ENCODE measurements around the gene PIK3C2A. TPM values are rescaled to one million over a fixed set of nuclear protein-coding genes. Genes with fewer than 3 reads are reported as not detected.

PIK3C2A gene, protein sequence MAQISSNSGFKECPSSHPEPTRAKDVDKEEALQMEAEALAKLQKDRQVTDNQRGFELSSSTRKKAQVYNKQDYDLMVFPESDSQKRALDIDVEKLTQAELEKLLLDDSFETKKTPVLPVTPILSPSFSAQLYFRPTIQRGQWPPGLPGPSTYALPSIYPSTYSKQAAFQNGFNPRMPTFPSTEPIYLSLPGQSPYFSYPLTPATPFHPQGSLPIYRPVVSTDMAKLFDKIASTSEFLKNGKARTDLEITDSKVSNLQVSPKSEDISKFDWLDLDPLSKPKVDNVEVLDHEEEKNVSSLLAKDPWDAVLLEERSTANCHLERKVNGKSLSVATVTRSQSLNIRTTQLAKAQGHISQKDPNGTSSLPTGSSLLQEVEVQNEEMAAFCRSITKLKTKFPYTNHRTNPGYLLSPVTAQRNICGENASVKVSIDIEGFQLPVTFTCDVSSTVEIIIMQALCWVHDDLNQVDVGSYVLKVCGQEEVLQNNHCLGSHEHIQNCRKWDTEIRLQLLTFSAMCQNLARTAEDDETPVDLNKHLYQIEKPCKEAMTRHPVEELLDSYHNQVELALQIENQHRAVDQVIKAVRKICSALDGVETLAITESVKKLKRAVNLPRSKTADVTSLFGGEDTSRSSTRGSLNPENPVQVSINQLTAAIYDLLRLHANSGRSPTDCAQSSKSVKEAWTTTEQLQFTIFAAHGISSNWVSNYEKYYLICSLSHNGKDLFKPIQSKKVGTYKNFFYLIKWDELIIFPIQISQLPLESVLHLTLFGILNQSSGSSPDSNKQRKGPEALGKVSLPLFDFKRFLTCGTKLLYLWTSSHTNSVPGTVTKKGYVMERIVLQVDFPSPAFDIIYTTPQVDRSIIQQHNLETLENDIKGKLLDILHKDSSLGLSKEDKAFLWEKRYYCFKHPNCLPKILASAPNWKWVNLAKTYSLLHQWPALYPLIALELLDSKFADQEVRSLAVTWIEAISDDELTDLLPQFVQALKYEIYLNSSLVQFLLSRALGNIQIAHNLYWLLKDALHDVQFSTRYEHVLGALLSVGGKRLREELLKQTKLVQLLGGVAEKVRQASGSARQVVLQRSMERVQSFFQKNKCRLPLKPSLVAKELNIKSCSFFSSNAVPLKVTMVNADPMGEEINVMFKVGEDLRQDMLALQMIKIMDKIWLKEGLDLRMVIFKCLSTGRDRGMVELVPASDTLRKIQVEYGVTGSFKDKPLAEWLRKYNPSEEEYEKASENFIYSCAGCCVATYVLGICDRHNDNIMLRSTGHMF (N-terminal part only)
- 71.3 to 77.1 TPM (median 74.0 TPM) in 3 replicates for total RNA-seq

GRCh38 chr11:17207317-17208256 lies at the start of gene PIK3C2A:
PIK3C2A (minus strand) TSS chr11:17207986; CDS start chr11:17169741, 38,245 bp downstream.
- H3K4me3 Mint-ChIP-seq: peak within 1 kb of the TSS; percentile 97
- peak within 1 kb of the TSS; percentile 100 for H3K27ac Mint-ChIP-seq
- no peaks in the 10 kb centered on the region for H3K27me3 Mint-ChIP-seq (ENCODE audit: low read depth)
- H3K36me3 Mint-ChIP-seq: peaks cover 12% of the 10 kb centered on the region
- peaks cover 30% of the 10 kb centered on the region for H3K4me1 Mint-ChIP-seq
- no peak for TF ChIP-seq CTCF (IDR thresholded peaks at IDR 0.05; ENCODE audit: unreplicated experiment)
- H3K9me3 Mint-ChIP-seq: no peaks in the 10 kb centered on the region
- peak; percentile 96 to 97 for DNase-seq (ENCODE audit: low spot score in 2 of 2, unreplicated experiment in 2 of 2)

GRCh38 chr11:17257196-17257595 lies 49.4 kb upstream of the PIK3C2A start:
- no peak for TF ChIP-seq CTCF (IDR thresholded peaks at IDR 0.05; ENCODE audit: unreplicated experiment)
- no peaks in the 10 kb centered on the region for H3K36me3 Mint-ChIP-seq
- H3K4me1 Mint-ChIP-seq: no peaks in the 10 kb centered on the region
- H3K27me3 Mint-ChIP-seq (ENCODE audit: low read depth): no peaks in the 10 kb centered on the region
- H3K9me3 Mint-ChIP-seq: no peaks in the 10 kb centered on the region
- H3K27ac Mint-ChIP-seq: no peak overlapping the region
- DNase-seq (ENCODE audit: low spot score in 2 of 2, unreplicated experiment in 2 of 2): no peak
- no peak overlapping the region for H3K4me3 Mint-ChIP-seq

DNA sequence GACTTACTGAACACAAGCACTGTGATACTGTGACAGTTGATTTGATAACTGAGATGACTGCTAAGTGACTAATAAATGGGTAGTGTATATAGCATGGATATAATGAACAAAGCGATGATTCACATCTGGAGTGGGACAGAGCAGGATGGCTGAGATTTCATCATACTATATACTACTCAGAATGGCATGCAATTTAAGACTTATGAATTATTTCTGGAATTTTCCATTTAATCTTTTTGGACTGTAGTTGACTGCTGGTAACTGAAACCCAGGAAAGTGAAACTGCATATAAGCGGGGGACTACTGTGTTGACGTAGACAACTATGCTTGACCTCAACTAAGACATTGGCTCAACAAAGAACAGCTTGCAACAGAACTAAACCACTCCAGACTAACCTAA lies 48.7 kb upstream of the PIK3C2A start:
- H3K4me3 Mint-ChIP-seq: no peak overlapping the region
- TF ChIP-seq CTCF (IDR thresholded peaks at IDR 0.05; ENCODE audit: unreplicated experiment): no peak
- no peaks in the 10 kb centered on the region for H3K4me1 Mint-ChIP-seq
- peak overlapping the region; percentile 55 for H3K27ac Mint-ChIP-seq
- no peaks in the 10 kb centered on the region for H3K9me3 Mint-ChIP-seq
- no peak for DNase-seq (ENCODE audit: low spot score in 2 of 2, unreplicated experiment in 2 of 2)
- H3K27me3 Mint-ChIP-seq (ENCODE audit: low read depth): no peaks in the 10 kb centered on the region
- H3K36me3 Mint-ChIP-seq: no peaks in the 10 kb centered on the region

DNA sequence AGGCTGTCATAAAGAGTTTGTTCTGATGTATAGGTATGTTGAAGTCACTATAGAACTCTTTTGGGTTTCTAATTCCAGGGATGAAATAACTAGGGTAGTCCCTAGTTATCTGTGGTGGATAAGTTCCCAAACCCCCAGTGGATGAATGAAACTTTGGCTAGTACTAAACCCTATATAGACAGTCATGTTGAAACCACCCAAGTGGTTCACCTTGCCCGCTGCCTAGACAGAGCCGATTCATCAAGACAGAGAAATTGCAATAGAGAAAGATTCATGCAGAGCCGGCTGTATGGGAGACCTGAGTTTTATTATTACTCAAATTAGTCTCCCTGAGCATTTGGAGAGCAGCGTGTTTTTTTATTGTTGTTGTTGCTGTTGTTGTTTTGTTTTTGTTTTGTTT lies 44.9 kb upstream of the PIK3C2A start:
- Mint-ChIP-seq H3K27me3 (ENCODE audit: low read depth) (no peaks in the 10 kb centered on the region), H3K36me3 (no peaks in the 10 kb centered on the region), H3K4me3 (no peak overlapping the region), H3K4me1 (no peaks in the 10 kb centered on the region), H3K9me3 (no peaks in the 10 kb centered on the region), H3K27ac (no peak overlapping the region)
- no peak for DNase-seq (ENCODE audit: low spot score in 2 of 2, unreplicated experiment in 2 of 2)
- no peak for TF ChIP-seq CTCF (IDR thresholded peaks at IDR 0.05; ENCODE audit: unreplicated experiment)
